ENCODE measurements around the gene TPO.

TPO gene

DNA sequence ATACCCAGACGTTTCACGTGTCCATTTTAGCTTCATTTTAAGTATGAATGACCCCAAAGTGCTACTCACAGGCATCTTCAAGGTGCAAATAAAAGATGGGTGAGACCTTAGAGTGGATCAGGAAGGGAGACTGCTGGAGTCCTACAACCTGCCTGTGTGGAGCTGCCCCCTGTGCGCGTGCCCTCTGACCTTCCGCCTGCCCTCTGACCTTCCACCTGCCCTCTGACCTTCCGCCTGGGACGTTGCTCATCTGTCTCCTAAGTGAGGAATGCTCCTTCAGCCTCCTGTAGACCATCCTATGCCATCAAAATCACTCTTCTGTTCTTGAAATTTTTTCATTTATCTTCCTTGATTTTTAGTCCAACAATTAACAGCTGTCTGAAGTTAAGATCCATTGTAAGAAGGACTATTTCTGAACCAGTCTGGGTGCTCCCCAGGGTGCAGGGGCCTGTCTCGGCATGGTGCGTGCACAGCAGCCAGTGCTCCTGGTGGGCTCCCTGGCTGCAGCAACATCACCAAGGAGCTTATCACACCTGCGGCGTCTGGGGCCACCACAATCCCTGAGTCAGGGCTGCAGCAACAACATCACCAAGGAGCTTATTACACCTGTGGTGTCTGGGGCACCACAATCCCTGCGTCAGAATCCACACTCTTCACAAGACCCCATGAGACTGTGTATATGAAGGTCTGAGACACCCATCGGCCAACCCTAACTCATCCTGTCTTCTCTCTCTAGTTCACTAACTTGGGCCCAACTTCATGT lies 86.0 kb downstream of the TPO start:
- no peaks in the 10 kb centered on the region for H3K9me3 Mint-ChIP-seq
- TF ChIP-seq, protein P1, sequence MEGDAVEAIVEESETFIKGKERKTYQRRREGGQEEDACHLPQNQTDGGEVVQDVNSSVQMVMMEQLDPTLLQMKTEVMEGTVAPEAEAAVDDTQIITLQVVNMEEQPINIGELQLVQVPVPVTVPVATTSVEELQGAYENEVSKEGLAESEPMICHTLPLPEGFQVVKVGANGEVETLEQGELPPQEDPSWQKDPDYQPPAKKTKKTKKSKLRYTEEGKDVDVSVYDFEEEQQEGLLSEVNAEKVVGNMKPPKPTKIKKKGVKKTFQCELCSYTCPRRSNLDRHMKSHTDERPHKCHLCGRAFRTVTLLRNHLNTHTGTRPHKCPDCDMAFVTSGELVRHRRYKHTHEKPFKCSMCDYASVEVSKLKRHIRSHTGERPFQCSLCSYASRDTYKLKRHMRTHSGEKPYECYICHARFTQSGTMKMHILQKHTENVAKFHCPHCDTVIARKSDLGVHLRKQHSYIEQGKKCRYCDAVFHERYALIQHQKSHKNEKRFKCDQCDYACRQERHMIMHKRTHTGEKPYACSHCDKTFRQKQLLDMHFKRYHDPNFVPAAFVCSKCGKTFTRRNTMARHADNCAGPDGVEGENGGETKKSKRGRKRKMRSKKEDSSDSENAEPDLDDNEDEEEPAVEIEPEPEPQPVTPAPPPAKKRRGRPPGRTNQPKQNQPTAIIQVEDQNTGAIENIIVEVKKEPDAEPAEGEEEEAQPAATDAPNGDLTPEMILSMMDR (IDR thresholded peaks at IDR 0.05; ENCODE audit: unreplicated experiment in 3 of 3): no peak
- no peaks in the 10 kb centered on the region for H3K36me3 Mint-ChIP-seq (ENCODE audit: low read depth)
- H3K27me3 Mint-ChIP-seq (ENCODE audit: low read depth): peaks cover 4% of the 10 kb centered on the region
- H3K4me3 Mint-ChIP-seq: no peak overlapping the region
- no peaks in the 10 kb centered on the region for H3K4me1 Mint-ChIP-seq
- H3K27ac Mint-ChIP-seq: no peak overlapping the region

DNA sequence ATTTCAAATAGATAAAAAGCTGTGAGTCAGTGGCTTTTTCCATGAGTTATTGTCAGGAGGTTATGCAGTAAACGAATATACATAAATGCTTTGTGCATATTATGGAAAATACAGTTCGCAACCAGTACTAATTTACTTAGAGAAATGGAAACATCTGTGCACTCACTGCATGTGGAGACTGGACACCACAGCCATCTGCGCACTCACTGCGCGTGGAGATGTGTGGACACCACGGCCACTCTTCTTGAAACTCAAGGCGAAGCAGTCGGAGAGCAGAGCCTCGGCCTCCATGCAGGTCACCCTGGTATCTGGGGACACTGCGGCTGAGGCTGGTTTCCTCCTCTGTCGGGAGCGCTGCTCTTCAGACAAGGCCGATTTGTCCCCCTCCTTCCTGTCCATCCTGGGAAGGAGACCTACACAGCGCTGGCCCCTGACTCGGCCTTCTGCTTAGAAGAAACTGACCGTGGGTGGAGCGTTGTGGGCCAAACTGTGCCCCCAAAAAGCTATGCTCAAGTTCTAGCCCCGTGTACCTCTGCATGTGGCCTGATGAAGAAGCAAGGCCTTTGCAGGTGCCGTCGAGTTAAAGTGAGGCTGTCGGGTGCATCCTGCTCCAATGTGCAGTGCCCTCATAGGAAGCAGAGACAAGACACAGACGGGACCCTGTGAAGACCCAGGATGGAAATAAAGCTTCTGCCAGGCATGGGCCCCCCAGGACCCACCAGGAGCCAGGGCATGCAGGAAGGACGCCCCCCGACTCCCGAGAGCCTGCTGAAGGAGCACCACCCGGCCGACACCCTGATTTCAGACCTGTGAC lies 88.0 kb downstream of the TPO start:
- Mint-ChIP-seq H3K9me3 (no peaks in the 10 kb centered on the region), H3K27ac (no peak overlapping the region), H3K36me3 (ENCODE audit: low read depth) (no peaks in the 10 kb centered on the region), H3K4me1 (no peaks in the 10 kb centered on the region), H3K27me3 (ENCODE audit: low read depth) (peaks cover 4% of the 10 kb centered on the region), H3K4me3 (no peak overlapping the region)
- TF ChIP-seq, protein P1 (IDR thresholded peaks at IDR 0.05; ENCODE audit: unreplicated experiment in 3 of 3): no peak

DNA sequence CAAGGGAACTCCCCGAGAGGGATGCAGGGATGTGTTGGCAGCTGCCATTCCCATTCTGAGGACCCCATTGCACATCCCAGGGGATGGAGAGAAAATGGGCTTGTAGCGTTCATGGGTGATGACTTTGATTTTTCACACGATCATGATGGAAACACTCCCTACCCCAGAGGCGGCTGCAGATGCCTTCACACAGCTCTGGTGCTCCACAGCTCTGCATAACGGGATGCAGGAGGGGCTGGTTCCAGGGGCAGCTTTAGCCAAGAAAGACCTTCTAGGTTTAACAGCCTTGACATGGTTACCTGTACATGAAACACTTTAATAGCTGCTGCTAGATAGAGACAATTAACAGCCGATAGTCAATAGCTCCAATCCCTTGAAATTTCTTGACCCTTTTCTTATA lies 88.7 kb downstream of the TPO start:
- Mint-ChIP-seq H3K36me3 (ENCODE audit: low read depth) (no peaks in the 10 kb centered on the region), H3K27ac (no peak overlapping the region), H3K4me1 (no peaks in the 10 kb centered on the region), H3K4me3 (no peak overlapping the region), H3K9me3 (no peaks in the 10 kb centered on the region), H3K27me3 (ENCODE audit: low read depth) (no peaks in the 10 kb centered on the region)
- TF ChIP-seq, protein P1 (IDR thresholded peaks at IDR 0.05; ENCODE audit: unreplicated experiment in 3 of 3): no peak

DNA sequence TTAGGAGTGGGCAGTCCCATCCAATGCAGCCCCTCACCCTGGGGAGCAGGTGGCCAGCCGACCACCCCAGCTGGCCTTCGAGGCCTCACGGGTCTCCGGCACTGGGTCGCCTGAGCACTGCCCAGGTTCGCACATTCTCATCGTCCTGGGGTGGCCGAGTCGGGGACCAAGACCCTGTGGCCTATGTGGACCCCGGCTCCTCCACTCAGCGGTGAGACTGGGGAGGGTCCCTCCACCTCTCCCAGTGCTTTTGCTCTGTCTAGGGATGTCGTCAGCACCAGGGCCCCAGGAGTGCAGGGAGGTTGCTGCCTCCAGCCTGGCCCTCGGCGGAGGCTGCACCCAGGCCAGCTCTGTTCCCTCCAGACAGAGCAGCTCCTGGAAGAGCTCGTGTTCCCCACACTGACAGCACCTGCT lies 89.6 kb downstream of the TPO start:
- H3K4me1 Mint-ChIP-seq: no peaks in the 10 kb centered on the region
- no peaks in the 10 kb centered on the region for H3K27me3 Mint-ChIP-seq (ENCODE audit: low read depth)
- TF ChIP-seq, protein P1 (IDR thresholded peaks at IDR 0.05; ENCODE audit: unreplicated experiment in 3 of 3): no peak
- no peaks in the 10 kb centered on the region for H3K9me3 Mint-ChIP-seq
- H3K4me3 Mint-ChIP-seq: no peak overlapping the region
- H3K36me3 Mint-ChIP-seq (ENCODE audit: low read depth): no peaks in the 10 kb centered on the region
- no peak overlapping the region for H3K27ac Mint-ChIP-seq

DNA sequence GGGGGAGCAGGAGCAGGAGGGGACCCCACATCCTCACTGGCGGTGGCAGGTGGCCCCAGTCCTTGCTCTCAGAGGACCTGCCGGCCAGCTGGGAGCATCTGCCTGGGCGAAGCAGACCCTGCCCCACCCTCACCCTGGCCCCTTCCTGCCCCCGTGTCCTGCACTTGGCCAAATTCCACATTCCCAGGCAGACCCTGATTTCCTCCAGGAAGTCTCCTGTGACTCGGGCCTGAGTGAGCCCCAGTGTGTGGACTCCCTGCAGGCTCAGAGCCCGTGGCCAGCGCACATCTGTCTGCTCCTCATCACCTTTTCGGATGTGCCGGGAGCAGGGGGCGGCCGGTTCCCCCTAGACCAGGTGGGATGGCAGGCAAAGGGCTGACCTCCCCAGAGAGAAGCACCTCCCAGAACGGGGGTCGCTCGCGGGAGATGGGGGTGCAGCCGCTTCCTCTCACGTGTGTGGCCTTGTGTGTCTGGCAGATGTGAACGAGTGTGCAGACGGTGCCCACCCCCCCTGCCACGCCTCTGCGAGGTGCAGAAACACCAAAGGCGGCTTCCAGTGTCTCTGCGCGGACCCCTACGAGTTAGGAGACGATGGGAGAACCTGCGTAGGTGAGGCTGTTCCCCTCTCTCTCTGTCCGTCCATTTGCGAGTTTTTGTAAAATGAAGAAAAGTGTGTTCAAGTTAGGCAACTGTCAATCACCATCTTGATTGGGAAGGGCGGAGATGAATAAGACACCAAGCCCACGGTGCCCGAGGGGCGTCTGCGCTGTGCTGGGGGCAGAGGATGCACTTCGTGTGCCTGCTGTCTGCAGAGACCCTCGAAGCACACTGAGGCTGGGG lies 90.4 kb downstream of the TPO start:
- no peaks in the 10 kb centered on the region for H3K4me1 Mint-ChIP-seq
- H3K27me3 Mint-ChIP-seq (ENCODE audit: low read depth): peaks cover under 1% of the 10 kb centered on the region
- no peak overlapping the region for H3K27ac Mint-ChIP-seq
- H3K36me3 Mint-ChIP-seq (ENCODE audit: low read depth): no peaks in the 10 kb centered on the region
- TF ChIP-seq, protein P1 (IDR thresholded peaks at IDR 0.05; ENCODE audit: unreplicated experiment in 3 of 3): no peak
- H3K4me3 Mint-ChIP-seq: no peak overlapping the region
- no peaks in the 10 kb centered on the region for H3K9me3 Mint-ChIP-seq
